ENCODE measurements around the gene RPL32.
"Not testable (repeated sequence)": the region's sequence is repeated elsewhere in the genome, so short reads cannot be mapped to it uniquely, and the experiment has no call there.

Gene RPL32

GRCh38 chr3:12841149-12841969 lies at the start of gene RPL32:
TSS of gene RPL32 (minus strand) at chr3:12841565. CDS start at chr3:12840237, 1,328 bp downstream.
- Mint-ChIP-seq H3K36me3 (peaks cover 44% of the 10 kb centered on the region), H3K9me3 (no peaks in the 10 kb centered on the region), H3K4me1 (peaks cover 49% of the 10 kb centered on the region), H3K4me3 (peak within 1 kb of the TSS; percentile 95), H3K27ac (peak within 1 kb of the TSS; percentile 98), H3K27me3 (no peaks in the 10 kb centered on the region)
- CTCF ChIA-PET, result interaction anchor here (0.7 to 2.5 kb wide), 21 partner anchors 9 to 997 kb away, joined by 3 to 11 read pairs (median 4); partner anchors contain the start of gene CAND2
- peak; percentile 89 for DNase-seq

GRCh38 chr3:12890610-12891390 lies 49.4 kb upstream of the RPL32 start:
- DNase-seq, result no peak
- CTCF ChIA-PET, result interaction anchor here (0.7 to 7.4 kb wide), 17 partner anchors 10 to 184 kb away, joined by 3 to 70 read pairs (median 4); partner anchors contain the start of gene RPL32
- H3K36me3 Mint-ChIP-seq, result no peaks in the 10 kb centered on the region

DNA sequence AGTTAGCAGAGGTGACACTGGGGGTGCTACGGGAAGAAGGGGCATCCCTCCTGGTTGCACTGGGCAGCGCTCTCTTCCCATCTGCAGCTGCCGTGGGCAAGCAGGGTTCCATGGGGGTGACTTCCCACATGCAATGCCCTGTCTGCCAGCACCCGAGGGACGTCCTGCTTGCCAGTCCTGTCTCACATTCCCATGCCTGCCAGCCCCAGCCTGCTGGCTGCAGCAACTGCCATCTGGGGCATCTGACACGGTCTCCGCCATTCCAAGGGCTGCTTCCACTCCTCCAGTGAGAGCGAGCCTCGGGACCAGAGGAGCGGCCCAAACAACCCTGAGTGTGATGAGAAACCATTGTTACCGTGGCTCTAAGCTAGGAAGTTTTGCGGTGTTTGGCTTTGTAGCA lies 45.4 kb upstream of the RPL32 start:
- no peak for DNase-seq
- CTCF ChIA-PET, result interaction anchor here (0.7 to 7.4 kb wide), 7 partner anchors 11 to 249 kb away, joined by 3 to 70 read pairs (median 4); partner anchors contain the start of gene RPL32
- Mint-ChIP-seq H3K27me3 (peaks cover 71% of the 10 kb centered on the region), H3K9me3 (peaks cover 5% of the 10 kb centered on the region), H3K27ac (no peak overlapping the region), H3K4me3 (no peak overlapping the region), H3K36me3 (no peaks in the 10 kb centered on the region), H3K4me1 (peaks cover 17% of the 10 kb centered on the region)

More at GRCh38 chr3:12890610-12891390, 49.4 kb upstream of the RPL32 start:
- Mint-ChIP-seq H3K4me3 (no peak overlapping the region), H3K27ac (no peak overlapping the region), H3K9me3 (no peaks in the 10 kb centered on the region), H3K27me3 (peaks cover 56% of the 10 kb centered on the region), H3K4me1 (peaks cover 18% of the 10 kb centered on the region)

- no peak for DNase-seq
- H3K27ac Mint-ChIP-seq, result no peak overlapping the region
- no peaks in the 10 kb centered on the region for H3K36me3 Mint-ChIP-seq
- no peak overlapping the region for H3K4me3 Mint-ChIP-seq
- CTCF ChIA-PET, result interaction anchor here (1.0 to 1.2 kb wide), 4 partner anchors 12 to 98 kb away, joined by 3 to 4 read pairs (median 4); partner anchors contain the start of gene RPL32
- peaks cover 16% of the 10 kb centered on the region for H3K4me1 Mint-ChIP-seq
- peaks cover 5% of the 10 kb centered on the region for H3K9me3 Mint-ChIP-seq
- H3K27me3 Mint-ChIP-seq, result peaks cover 67% of the 10 kb centered on the region
Measured at GRCh38 chr3:12886106-12886679, 44.8 kb upstream of the RPL32 start.

GRCh38 chr3:12885583-12885930 lies 44.2 kb upstream of the RPL32 start:
- CTCF ChIA-PET, result interaction anchor here (1.0 to 1.2 kb wide), 3 partner anchors 17 to 98 kb away, joined by 3 to 4 read pairs (median 4); no protein-coding TSS in a partner anchor
- Mint-ChIP-seq H3K27me3 (peaks cover 61% of the 10 kb centered on the region), H3K9me3 (peaks cover 5% of the 10 kb centered on the region), H3K4me1 (peaks cover 16% of the 10 kb centered on the region), H3K36me3 (no peaks in the 10 kb centered on the region), H3K27ac (no peak overlapping the region), H3K4me3 (no peak overlapping the region)
- DNase-seq, result no peak

DNA sequence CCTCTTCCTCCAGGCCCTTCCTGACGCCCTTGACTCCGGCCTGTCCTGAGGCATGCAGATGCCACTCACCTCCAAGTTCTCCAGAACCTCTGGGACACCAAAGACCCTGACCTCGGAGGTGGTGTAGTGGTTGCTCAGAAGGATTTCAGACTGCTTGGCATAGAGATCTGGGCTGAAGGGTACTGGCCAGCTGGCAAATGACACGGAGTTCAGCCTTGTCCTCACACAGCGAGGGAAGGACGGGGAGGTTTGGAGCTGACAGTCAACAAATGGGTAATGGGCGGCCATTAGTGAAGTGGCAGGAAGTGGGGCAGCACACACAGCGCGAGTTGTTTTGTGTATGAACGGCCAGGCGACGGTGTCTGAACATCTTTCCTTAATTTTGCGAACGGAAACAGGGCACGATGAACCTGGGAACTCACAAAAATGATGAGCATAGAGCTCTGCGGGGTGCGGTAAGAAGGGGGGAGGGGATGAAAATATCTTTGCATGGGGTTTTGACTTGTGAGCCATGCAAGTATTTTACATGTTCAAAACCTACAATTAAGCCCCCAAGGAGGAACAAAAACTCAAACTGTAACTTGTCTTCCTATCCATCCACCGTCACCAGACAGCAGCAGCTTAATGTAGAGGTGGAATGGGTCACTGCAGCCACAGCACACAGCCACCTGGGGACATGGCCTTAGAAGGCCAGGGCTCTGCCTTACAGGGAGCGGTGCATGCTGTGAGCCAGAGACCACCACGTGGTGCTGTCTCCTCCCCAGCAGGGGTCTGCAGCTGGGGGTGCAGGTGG lies 43.6 kb upstream of the RPL32 start:
- no peak overlapping the region for H3K4me3 Mint-ChIP-seq
- CTCF ChIA-PET, result interaction anchor here (1.2 kb wide), 1 partner anchor 81 kb away, joined by 3 read pairs; no protein-coding TSS in a partner anchor
- peaks cover 55% of the 10 kb centered on the region for H3K27me3 Mint-ChIP-seq
- peaks cover 16% of the 10 kb centered on the region for H3K4me1 Mint-ChIP-seq
- DNase-seq, result no peak
- peaks cover 5% of the 10 kb centered on the region for H3K9me3 Mint-ChIP-seq
- no peak overlapping the region for H3K27ac Mint-ChIP-seq
- H3K36me3 Mint-ChIP-seq, result no peaks in the 10 kb centered on the region

DNA sequence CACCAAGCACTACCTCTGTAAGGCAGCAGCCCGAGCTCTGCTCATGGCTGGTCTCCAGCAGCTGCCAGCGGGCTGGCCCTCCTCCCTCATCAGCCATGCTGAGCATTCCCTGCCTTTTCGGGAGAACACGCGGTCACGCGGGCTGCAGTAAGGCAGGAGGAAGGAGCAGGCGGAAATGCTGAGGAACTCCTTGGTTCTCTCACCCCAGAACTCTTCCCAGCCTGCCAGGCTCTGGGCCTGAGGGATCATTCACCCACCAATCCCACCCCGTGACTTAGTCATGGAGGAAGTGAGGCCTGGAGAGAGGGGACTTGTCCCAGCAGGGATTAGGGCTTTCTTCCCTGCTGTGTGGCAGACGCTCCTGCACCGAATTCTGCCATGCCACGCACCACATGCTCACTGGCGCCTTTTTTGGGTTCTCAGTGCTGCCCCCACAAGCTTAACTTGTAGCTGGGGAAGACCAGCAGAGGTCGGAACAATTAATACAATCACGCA lies 42.9 kb upstream of the RPL32 start:
- Mint-ChIP-seq H3K4me1 (peaks cover 16% of the 10 kb centered on the region), H3K27me3 (peaks cover 55% of the 10 kb centered on the region), H3K36me3 (no peaks in the 10 kb centered on the region), H3K27ac (no peak overlapping the region), H3K4me3 (no peak overlapping the region), H3K9me3 (peaks cover 5% of the 10 kb centered on the region)
- CTCF ChIA-PET, result interaction anchor here (1.1 to 1.2 kb wide), 2 partner anchors 8 to 80 kb away, joined by 3 to 4 read pairs; no protein-coding TSS in a partner anchor
- DNase-seq, result no peak

DNA sequence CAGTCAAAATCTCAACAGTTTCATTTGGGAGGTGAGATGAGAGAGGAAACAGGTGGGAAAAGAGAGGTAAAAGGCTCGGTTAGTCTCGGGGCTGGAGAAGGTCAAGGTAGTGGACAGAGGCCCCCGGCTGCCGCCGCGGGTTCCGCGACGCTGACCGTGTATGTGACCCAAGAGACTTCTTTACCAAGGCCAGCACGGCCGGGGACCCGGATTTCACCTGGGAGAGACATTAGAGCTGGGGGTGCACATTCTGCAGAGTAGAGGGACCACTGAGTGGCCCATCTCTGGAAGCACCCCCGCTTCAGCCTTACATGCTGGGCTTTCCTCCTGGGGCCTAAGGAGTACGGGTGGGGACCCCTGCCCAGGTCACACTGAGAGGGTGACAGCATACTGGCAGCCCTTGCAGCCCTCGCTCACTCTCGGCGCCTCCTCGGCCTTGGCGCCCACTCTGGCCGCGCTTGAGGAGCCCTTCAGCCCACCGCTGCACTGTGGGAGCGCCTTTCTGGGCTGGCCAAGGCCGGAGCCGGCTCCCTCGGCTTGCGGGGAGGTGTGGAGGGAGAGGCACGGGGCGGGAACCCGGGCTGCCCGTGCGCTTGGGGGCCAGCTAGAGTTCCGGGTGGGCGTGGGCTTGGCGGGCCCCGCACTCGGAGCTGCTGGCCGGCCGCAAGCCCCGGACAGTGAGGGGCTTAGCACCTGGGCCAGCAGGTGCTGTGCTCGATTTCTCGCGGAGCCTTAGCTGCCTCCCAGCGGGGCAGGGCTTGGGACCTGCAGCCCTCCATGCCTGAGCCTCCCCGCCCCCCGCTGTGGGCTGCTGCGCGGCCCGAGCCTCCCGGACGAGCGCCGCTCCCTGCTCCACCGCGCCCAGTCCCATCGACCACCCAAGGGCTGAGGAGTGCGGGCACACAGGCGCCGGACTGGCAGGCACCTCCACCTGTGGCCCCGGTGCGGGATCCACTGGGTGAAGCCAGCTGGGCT lies 41.3 kb upstream of the RPL32 start:
- Mint-ChIP-seq H3K27me3 (peaks cover 53% of the 10 kb centered on the region), H3K36me3 (no peaks in the 10 kb centered on the region), H3K9me3 (peaks cover 5% of the 10 kb centered on the region), H3K4me3 (no peak overlapping the region), H3K27ac (no peak overlapping the region), H3K4me1 (peaks cover 16% of the 10 kb centered on the region)
- no peak for DNase-seq
- CTCF ChIA-PET, result interaction anchor here (1.1 kb wide), 1 partner anchor 9 kb away, joined by 4 read pairs; no protein-coding TSS in a partner anchor

GRCh38 chr3:12881858-12882257 lies 40.5 kb upstream of the RPL32 start:
- H3K27ac Mint-ChIP-seq, H3K9me3 Mint-ChIP-seq, CTCF ChIA-PET, H3K36me3 Mint-ChIP-seq, H3K4me3 Mint-ChIP-seq, DNase-seq: not testable (repeated sequence)
- Mint-ChIP-seq H3K27me3 (peaks cover 54% of the 10 kb centered on the region), H3K4me1 (peaks cover 12% of the 10 kb centered on the region)

- Mint-ChIP-seq H3K27me3 (peaks cover 63% of the 10 kb centered on the region), H3K4me3 (no peak overlapping the region), H3K36me3 (no peaks in the 10 kb centered on the region), H3K27ac (no peak overlapping the region), H3K4me1 (no peaks in the 10 kb centered on the region), H3K9me3 (peaks cover 5% of the 10 kb centered on the region)
- CTCF ChIA-PET, result interaction anchor here (4.6 kb wide), 1 partner anchor 12 kb away, joined by 23 read pairs; no protein-coding TSS in a partner anchor
- DNase-seq, result no peak
Measured at GRCh38 chr3:12879191-12879815, 37.9 kb upstream of the RPL32 start.

- not testable (repeated sequence) for DNase-seq, H3K36me3 Mint-ChIP-seq, H3K4me1 Mint-ChIP-seq, H3K27ac Mint-ChIP-seq, H3K9me3 Mint-ChIP-seq, H3K4me3 Mint-ChIP-seq
- CTCF ChIA-PET, result interaction anchor here (4.6 kb wide), 1 partner anchor 13 kb away, joined by 23 read pairs; no protein-coding TSS in a partner anchor
- H3K27me3 Mint-ChIP-seq, result peaks cover 66% of the 10 kb centered on the region
Measured at GRCh38 chr3:12878758-12879157, 37.4 kb upstream of the RPL32 start.

GRCh38 chr3:12878141-12878574 lies 36.8 kb upstream of the RPL32 start:
- DNase-seq, result no peak
- H3K27ac Mint-ChIP-seq, result peak overlapping the region; percentile 14
- CTCF ChIA-PET, result interaction anchor here (1.0 to 4.6 kb wide), 3 partner anchors 10 to 68 kb away, joined by 3 to 23 read pairs (median 7); no protein-coding TSS in a partner anchor

More at GRCh38 chr3:12878141-12878574, 36.8 kb upstream of the RPL32 start:
- H3K9me3 Mint-ChIP-seq, result no peaks in the 10 kb centered on the region
- no peaks in the 10 kb centered on the region for H3K4me1 Mint-ChIP-seq
- H3K4me3 Mint-ChIP-seq, result no peak overlapping the region
- no peaks in the 10 kb centered on the region for H3K36me3 Mint-ChIP-seq
- H3K27me3 Mint-ChIP-seq, result peaks cover 72% of the 10 kb centered on the region

All from activated naive CD4-positive, alpha-beta T cell treated with anti-CD3 and anti-CD28 coated beads, Interleukin-2, amount 10 ng/mL, durations not matched to agents 7 days and 5 days (primary cell).